Activated naive CD8-positive, alpha-beta T cell treated with anti-CD3 and anti-CD28 coated beads, Interleukin-2, amount 50 U/mL, for 16 hours (primary cell): Measurements from ENCODE around the gene ANKRD30A.
"Not testable (repeated sequence)": the region's sequence is repeated elsewhere in the genome, so short reads cannot be mapped to it uniquely, and the experiment has no call there.

Experiments used
- DNase-seq: peaks from one replicate; pipeline ENCODE4 v3.0.0-alpha.2; 2020; ENCODE audit warnings: low read depth, low spot score

ANKRD30A gene

DNA sequence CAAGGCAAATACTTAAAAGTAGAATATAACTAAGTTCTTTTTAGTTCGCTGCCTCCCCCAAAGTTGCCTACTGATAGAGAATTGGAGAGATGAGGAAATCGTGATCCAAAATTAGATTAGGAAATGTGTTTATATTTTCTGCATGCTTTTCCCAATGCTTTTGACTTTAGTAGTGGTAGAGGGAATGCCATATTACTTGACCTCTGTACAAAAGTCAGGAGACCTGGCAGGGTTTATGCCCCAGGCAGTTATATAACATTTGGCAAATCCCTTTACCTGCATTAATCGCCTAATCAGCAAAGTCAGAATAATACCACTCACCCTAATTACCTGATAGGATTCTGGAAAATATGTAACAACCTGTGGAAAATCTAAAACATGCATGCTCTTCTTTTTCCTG, 142.9 kb downstream of the ANKRD30A start:
- no peak for DNase-seq

GRCh38 chr10:37269554-37270256, 144.3 kb downstream of the ANKRD30A start:
- no peak for DNase-seq

DNA sequence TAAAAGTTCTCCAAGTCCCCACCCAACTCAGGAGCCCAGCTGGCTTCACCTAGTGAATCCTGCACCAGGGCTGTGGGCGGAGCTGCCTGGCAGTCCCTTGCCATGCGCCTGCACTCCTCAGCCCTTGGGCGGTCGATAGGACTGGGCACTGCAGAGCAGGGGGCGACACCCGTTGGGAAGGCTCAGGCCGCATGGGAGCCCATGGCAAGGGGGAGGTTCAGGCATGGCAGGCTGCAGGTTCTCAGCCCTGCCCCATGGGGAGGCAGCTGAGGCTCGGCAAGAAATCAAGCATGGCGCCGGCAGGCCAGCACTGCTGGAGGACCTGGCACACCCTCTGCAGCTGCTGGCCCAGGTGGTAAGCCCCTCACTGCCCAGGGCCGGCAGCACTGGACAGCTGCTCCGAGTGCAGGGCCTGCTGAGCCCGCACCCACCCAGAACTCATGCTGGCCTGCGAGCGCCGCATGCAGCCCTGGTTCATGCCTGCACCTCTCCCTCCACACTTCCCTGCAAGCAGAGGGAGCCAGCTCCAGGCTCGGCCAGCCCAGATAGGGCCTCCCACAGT, 149.9 kb downstream of the ANKRD30A start:
- DNase-seq, result no peak

GRCh38 chr10:37285063-37285462, 159.7 kb downstream of the ANKRD30A start:
- DNase-seq, result no peak

- DNase-seq, result no peak
Observed at GRCh38 chr10:37289833-37290464, 164.6 kb downstream of the ANKRD30A start.

DNA sequence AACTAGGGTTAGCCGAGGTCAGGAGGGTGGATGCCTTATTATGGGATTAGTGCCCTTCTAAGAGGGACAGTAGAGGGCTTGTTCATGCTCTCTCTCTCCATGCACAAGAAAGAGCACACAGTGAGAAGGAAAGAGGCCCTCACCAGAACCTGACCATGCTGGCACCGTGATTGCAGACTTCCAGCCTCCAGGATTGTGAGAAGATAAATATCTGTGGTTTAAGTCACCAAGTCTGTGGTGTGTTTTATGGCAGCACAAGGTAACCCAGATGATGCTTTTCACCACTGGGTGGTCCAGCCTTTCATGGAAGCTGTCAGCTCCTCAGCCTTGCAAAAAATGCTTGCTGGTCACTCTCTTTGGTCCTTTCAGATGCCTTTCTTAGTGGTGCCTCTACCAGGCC, 175.9 kb downstream of the ANKRD30A start:
- DNase-seq, result no peak

- no peak for DNase-seq
Observed at GRCh38 chr10:37304036-37304435, 178.6 kb downstream of the ANKRD30A start.

DNA sequence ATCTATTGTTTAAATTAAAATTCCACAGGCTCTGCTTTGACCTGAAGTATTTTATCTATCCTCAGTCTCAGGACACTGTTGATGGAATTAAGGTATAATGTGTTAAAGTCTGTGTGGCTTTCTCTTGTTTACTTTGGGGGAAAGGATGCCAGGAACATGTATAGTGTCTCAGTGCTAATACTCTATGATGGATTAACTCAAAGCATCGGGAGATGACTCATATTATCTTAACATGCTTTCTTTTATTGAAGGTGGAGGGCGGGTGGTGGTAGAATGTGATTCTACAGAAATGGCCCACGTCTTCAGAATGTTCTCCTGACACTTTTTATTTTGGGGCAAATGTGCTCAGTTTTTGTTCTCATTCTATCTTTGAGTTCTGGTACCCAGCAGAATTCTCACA, 189.0 kb downstream of the ANKRD30A start:
- DNase-seq, result no peak

DNA sequence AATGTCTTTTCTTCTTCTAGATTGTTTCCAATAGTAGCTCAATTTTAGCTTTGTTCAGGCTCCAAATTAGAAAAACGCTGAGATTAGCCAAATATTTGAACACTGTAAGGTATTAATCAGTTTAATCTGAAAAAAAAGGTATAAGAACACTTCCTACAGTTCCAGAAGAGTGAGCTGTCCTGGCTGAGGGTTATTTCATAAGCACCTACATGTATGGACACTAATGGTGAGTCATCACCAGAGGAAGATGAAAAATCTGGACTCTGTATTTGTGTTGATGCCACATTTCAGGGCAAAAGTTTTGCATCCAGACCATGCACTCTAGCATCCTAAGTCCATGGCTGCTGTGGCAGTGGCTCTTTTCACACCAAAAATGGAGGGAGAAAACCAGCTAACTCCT, 189.5 kb downstream of the ANKRD30A start:
- no peak for DNase-seq

GRCh38 chr10:37344413-37344812, 219.0 kb downstream of the ANKRD30A start:
- DNase-seq, result no peak

DNA sequence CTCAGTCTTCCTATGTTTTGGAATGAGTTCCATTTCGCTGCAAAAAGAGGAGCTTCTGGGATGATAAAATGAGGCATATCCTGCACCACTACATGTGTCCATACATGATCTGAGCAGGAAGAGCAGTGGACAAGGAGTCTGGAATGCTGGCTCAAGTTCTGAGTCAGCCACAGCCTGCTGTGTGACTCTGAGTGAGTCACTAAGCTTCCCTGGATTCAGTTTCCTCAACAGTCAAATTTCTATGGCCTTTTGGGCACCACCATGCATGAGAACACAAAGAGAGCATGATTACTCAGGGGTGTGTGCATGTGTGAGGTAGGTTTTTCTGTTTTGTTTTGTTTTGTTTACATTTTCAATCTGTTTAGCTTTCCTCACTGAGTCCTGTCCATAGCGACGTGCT, 254.6 kb downstream of the ANKRD30A start:
- DNase-seq, result no peak

DNA sequence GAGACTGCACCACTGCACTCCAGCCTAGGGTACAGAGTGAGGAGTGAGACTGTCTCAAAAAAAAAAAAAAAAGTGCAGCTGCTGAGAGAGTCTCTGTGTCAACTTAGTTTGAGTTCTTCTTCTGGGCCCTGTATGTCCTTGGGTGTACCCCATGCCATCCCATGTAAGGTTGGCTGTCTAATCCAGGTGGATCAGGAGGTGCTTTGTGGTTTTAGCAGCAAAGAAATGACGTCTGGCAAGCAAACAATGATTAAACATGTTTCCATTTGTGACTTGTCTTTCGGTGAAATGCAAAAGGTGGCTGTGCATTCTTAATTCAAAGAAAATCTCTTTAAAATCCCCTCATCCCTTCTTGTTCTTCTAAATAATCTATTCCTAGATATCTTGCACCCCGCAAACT, 255.9 kb downstream of the ANKRD30A start:
- DNase-seq, result no peak

DNA sequence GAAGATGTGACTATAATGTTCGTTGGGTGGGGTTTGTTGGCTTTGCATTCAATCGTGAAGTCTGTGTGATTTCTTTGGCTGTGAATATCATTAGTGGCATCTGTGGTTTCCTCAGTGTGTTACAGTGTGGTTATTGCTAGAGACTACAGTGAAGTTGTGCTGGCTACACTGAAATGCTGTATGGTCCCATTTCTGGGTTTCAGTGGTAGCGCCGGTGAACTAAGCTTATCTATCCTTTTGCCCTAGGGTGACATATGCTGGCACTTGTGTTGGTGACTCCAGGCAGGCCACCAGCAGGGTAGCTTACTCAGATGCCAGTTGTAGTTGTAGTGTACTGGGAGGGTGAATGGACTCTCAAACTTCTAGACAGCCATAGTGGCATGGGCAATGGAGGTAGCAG, 259.5 kb downstream of the ANKRD30A start:
- no peak for DNase-seq

GRCh38 chr10:37390926-37391325, 265.5 kb downstream of the ANKRD30A start:
- DNase-seq, result no peak

GRCh38 chr10:37400774-37401173, 275.4 kb downstream of the ANKRD30A start:
- not testable (repeated sequence) for DNase-seq

DNA sequence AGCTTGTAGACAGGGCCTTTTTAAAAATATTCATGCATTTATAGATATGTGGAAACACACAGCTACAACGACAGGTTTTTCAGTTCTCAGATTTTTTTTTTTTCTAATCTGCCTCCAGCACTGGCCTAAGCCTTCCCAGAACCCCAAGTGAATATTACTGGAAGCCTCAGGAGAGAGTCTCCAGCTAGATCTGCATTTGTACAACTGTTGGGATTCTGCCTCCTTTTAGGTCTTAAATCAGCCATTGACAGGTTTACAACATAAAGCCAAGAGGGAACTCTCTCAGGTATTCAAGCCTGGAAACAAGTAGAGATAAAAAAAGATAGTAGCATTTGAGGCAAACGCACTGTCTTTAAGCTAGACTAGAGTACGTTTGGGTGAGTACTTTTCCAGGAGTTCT, 275.8 kb downstream of the ANKRD30A start:
- DNase-seq, result no peak

GRCh38 chr10:37403776-37404175, 278.4 kb downstream of the ANKRD30A start:
- DNase-seq, result no peak
